ENCODE measurements around the gene PPP4R1.

Gene PPP4R1

GRCh38 chr18:9539283-9539682 lies 75.1 kb downstream of the PPP4R1 start:
- Histone ChIP-seq H3K4me3 (ENCODE audit: insufficient read depth, low read depth, low read length, poor library complexity, severe bottlenecking) (no peak overlapping the region), H3K9me3 (ENCODE audit: control insufficient read depth, low read length) (no peaks in the 10 kb centered on the region), H3K4me1 (ENCODE audit: control insufficient read depth, insufficient read depth, low read length, poor library complexity, severe bottlenecking) (no peaks in the 10 kb centered on the region), H3K27ac (ENCODE audit: insufficient read depth, low read length, poor library complexity, severe bottlenecking) (no peak overlapping the region), H3K27me3 (replicated peaks; ENCODE audit: control insufficient read depth, insufficient read depth, low read length, poor library complexity, severe bottlenecking) (no peaks in the 10 kb centered on the region), H3K36me3 (ENCODE audit: control insufficient read depth, insufficient read depth, low read length) (peaks cover 25% of the 10 kb centered on the region)
- DNase-seq, result no peak

GRCh38 chr18:9537677-9538076 lies 76.7 kb downstream of the PPP4R1 start:
- Histone ChIP-seq H3K4me3 (ENCODE audit: insufficient read depth, low read depth, low read length, poor library complexity, severe bottlenecking) (no peak overlapping the region), H3K9me3 (ENCODE audit: control insufficient read depth, low read length) (no peaks in the 10 kb centered on the region), H3K4me1 (ENCODE audit: control insufficient read depth, insufficient read depth, low read length, poor library complexity, severe bottlenecking) (no peaks in the 10 kb centered on the region), H3K36me3 (ENCODE audit: control insufficient read depth, insufficient read depth, low read length) (peaks cover 40% of the 10 kb centered on the region), H3K27ac (ENCODE audit: insufficient read depth, low read length, poor library complexity, severe bottlenecking) (no peak overlapping the region), H3K27me3 (replicated peaks; ENCODE audit: control insufficient read depth, insufficient read depth, low read length, poor library complexity, severe bottlenecking) (no peaks in the 10 kb centered on the region)
- DNase-seq, result no peak

- no peak for DNase-seq
- Histone ChIP-seq H3K27ac (ENCODE audit: insufficient read depth, low read length, poor library complexity, severe bottlenecking) (no peak overlapping the region), H3K27me3 (replicated peaks; ENCODE audit: control insufficient read depth, insufficient read depth, low read length, poor library complexity, severe bottlenecking) (no peaks in the 10 kb centered on the region), H3K4me3 (ENCODE audit: insufficient read depth, low read depth, low read length, poor library complexity, severe bottlenecking) (no peak overlapping the region), H3K4me1 (ENCODE audit: control insufficient read depth, insufficient read depth, low read length, poor library complexity, severe bottlenecking) (no peaks in the 10 kb centered on the region), H3K36me3 (ENCODE audit: control insufficient read depth, insufficient read depth, low read length) (peaks cover 41% of the 10 kb centered on the region), H3K9me3 (ENCODE audit: control insufficient read depth, low read length) (no peaks in the 10 kb centered on the region)
Measured at GRCh38 chr18:9536354-9537152, 77.8 kb downstream of the PPP4R1 start.

- no peak overlapping the region for H3K4me3 ChIP-seq (ENCODE audit: insufficient read depth, low read depth, low read length, poor library complexity, severe bottlenecking)
- DNase-seq, result no peak
- H3K4me1 ChIP-seq (ENCODE audit: control insufficient read depth, insufficient read depth, low read length, poor library complexity, severe bottlenecking), result no peaks in the 10 kb centered on the region
- H3K36me3 ChIP-seq (ENCODE audit: control insufficient read depth, insufficient read depth, low read length), result peaks cover 41% of the 10 kb centered on the region
- H3K27me3 ChIP-seq (replicated peaks; ENCODE audit: control insufficient read depth, insufficient read depth, low read length, poor library complexity, severe bottlenecking), result no peaks in the 10 kb centered on the region
- no peaks in the 10 kb centered on the region for H3K9me3 ChIP-seq (ENCODE audit: control insufficient read depth, low read length)
- H3K27ac ChIP-seq (ENCODE audit: insufficient read depth, low read length, poor library complexity, severe bottlenecking), result no peak overlapping the region
Measured at GRCh38 chr18:9535430-9535991, 78.8 kb downstream of the PPP4R1 start.

GRCh38 chr18:9534844-9535243 lies 79.5 kb downstream of the PPP4R1 start:
- no peaks in the 10 kb centered on the region for H3K9me3 ChIP-seq (ENCODE audit: control insufficient read depth, low read length)
- H3K36me3 ChIP-seq (ENCODE audit: control insufficient read depth, insufficient read depth, low read length), result peaks cover 41% of the 10 kb centered on the region
- H3K27me3 ChIP-seq (replicated peaks; ENCODE audit: control insufficient read depth, insufficient read depth, low read length, poor library complexity, severe bottlenecking), result no peaks in the 10 kb centered on the region
- no peak overlapping the region for H3K27ac ChIP-seq (ENCODE audit: insufficient read depth, low read length, poor library complexity, severe bottlenecking)
- DNase-seq, result no peak
- H3K4me3 ChIP-seq (ENCODE audit: insufficient read depth, low read depth, low read length, poor library complexity, severe bottlenecking), result no peak overlapping the region
- no peaks in the 10 kb centered on the region for H3K4me1 ChIP-seq (ENCODE audit: control insufficient read depth, insufficient read depth, low read length, poor library complexity, severe bottlenecking)

- no peaks in the 10 kb centered on the region for H3K9me3 ChIP-seq (ENCODE audit: control insufficient read depth, low read length)
- no peaks in the 10 kb centered on the region for H3K4me1 ChIP-seq (ENCODE audit: control insufficient read depth, insufficient read depth, low read length, poor library complexity, severe bottlenecking)
- H3K27ac ChIP-seq (ENCODE audit: insufficient read depth, low read length, poor library complexity, severe bottlenecking), result no peak overlapping the region
- peaks cover 42% of the 10 kb centered on the region for H3K36me3 ChIP-seq (ENCODE audit: control insufficient read depth, insufficient read depth, low read length)
- H3K4me3 ChIP-seq (ENCODE audit: insufficient read depth, low read depth, low read length, poor library complexity, severe bottlenecking), result no peak overlapping the region
- DNase-seq, result no peak
- no peaks in the 10 kb centered on the region for H3K27me3 ChIP-seq (replicated peaks; ENCODE audit: control insufficient read depth, insufficient read depth, low read length, poor library complexity, severe bottlenecking)
Measured at GRCh38 chr18:9531791-9532410, 82.5 kb downstream of the PPP4R1 start.

GRCh38 chr18:9530226-9531009 lies 83.9 kb downstream of the PPP4R1 start:
- H3K27ac ChIP-seq (ENCODE audit: insufficient read depth, low read length, poor library complexity, severe bottlenecking), result no peak overlapping the region
- H3K9me3 ChIP-seq (ENCODE audit: control insufficient read depth, low read length), result no peaks in the 10 kb centered on the region
- no peak for DNase-seq
- H3K36me3 ChIP-seq (ENCODE audit: control insufficient read depth, insufficient read depth, low read length), result peaks cover 41% of the 10 kb centered on the region
- H3K4me3 ChIP-seq (ENCODE audit: insufficient read depth, low read depth, low read length, poor library complexity, severe bottlenecking), result no peak overlapping the region
- H3K4me1 ChIP-seq (ENCODE audit: control insufficient read depth, insufficient read depth, low read length, poor library complexity, severe bottlenecking), result no peaks in the 10 kb centered on the region
- H3K27me3 ChIP-seq (replicated peaks; ENCODE audit: control insufficient read depth, insufficient read depth, low read length, poor library complexity, severe bottlenecking), result no peaks in the 10 kb centered on the region

GRCh38 chr18:9526458-9526857 lies 87.9 kb downstream of the PPP4R1 start:
- Histone ChIP-seq H3K36me3 (ENCODE audit: control insufficient read depth, insufficient read depth, low read length) (peaks cover 28% of the 10 kb centered on the region), H3K27me3 (replicated peaks; ENCODE audit: control insufficient read depth, insufficient read depth, low read length, poor library complexity, severe bottlenecking) (no peaks in the 10 kb centered on the region), H3K27ac (ENCODE audit: insufficient read depth, low read length, poor library complexity, severe bottlenecking) (no peak overlapping the region), H3K4me3 (ENCODE audit: insufficient read depth, low read depth, low read length, poor library complexity, severe bottlenecking) (no peak overlapping the region), H3K4me1 (ENCODE audit: control insufficient read depth, insufficient read depth, low read length, poor library complexity, severe bottlenecking) (no peaks in the 10 kb centered on the region), H3K9me3 (ENCODE audit: control insufficient read depth, low read length) (no peaks in the 10 kb centered on the region)
- DNase-seq, result no peak

GRCh38 chr18:9522952-9523351 lies 91.4 kb downstream of the PPP4R1 start:
- peaks cover 28% of the 10 kb centered on the region for H3K36me3 ChIP-seq (ENCODE audit: control insufficient read depth, insufficient read depth, low read length)
- no peaks in the 10 kb centered on the region for H3K4me1 ChIP-seq (ENCODE audit: control insufficient read depth, insufficient read depth, low read length, poor library complexity, severe bottlenecking)
- no peaks in the 10 kb centered on the region for H3K9me3 ChIP-seq (ENCODE audit: control insufficient read depth, low read length)
- no peak for DNase-seq
- H3K4me3 ChIP-seq (ENCODE audit: insufficient read depth, low read depth, low read length, poor library complexity, severe bottlenecking), result no peak overlapping the region
- no peak overlapping the region for H3K27ac ChIP-seq (ENCODE audit: insufficient read depth, low read length, poor library complexity, severe bottlenecking)
- H3K27me3 ChIP-seq (replicated peaks; ENCODE audit: control insufficient read depth, insufficient read depth, low read length, poor library complexity, severe bottlenecking), result no peaks in the 10 kb centered on the region
